Peyer's patch (tissue), 4 donors: ENCODE results near the gene EYS. TPM values are rescaled to one million over a fixed set of nuclear protein-coding genes. Genes with fewer than 3 reads are reported as not detected.
"Not testable (repeated sequence)": the region's sequence is repeated elsewhere in the genome, so short reads cannot be mapped to it uniquely, and the experiment has no call there.

ENCODE experiments used
- DNase-seq, 3 donors: peaks; one replicate each; pipeline ENCODE4 v3.0.0-alpha.2; 2017 to 2019
- H3K27ac ChIP-seq, 4 donors: fragments of 200-600 bp; sonication (generic); one replicate each; pipeline ENCODE4 v1.5.1; 2016 to 2019
- H3K27me3 ChIP-seq, 2 donors: fragments of 200-600 bp; sonication (generic); one replicate each; pipeline ENCODE4 v1.5.1; 2019
- H3K36me3 ChIP-seq, 3 donors: fragments of 200-600 bp; sonication (generic); one replicate each; pipeline ENCODE4 v1.5.1; 2016 to 2019
- H3K4me1 ChIP-seq, 4 donors: fragments of 200-600 bp; sonication (generic); one replicate each; pipeline ENCODE4 v1.5.1; 2016 to 2019
- H3K4me3 ChIP-seq, 4 donors: fragments of 200-600 bp; sonication (generic); 1 replicate in 3 of 4; 2 replicates in 1 of 4; pipeline ENCODE4 v1.5.1; 2016 to 2019; ENCODE audit warnings: mild to moderate bottlenecking in 1 of 4
- H3K9me3 ChIP-seq, 4 donors: fragments of 200-600 bp; sonication (generic); one replicate each; pipeline ENCODE4 v1.5.1; 2016 to 2019; ENCODE audit warnings: mild to moderate bottlenecking in 1 of 4
- CTCF ChIP-seq, 6 experiments: fragments of 450-650 bp in 4 of 6; fragments of 200-600 bp in 2 of 6; sonication (generic) in 1 of 6; IDR thresholded peaks; one replicate each; pipeline ENCODE4 v1.5.1; 2017 to 2019; ENCODE audit warnings: antibody characterized with exemption in 6 of 6, mild to moderate bottlenecking in 3 of 6, moderate library complexity in 1 of 6
- POLR2A ChIP-seq, 2 donors: fragments of 450-650 bp; IDR thresholded peaks; one replicate each; pipeline ENCODE4 v1.5.1; 2017; ENCODE audit warnings: antibody characterized with exemption in 2 of 2, mild to moderate bottlenecking in 2 of 2, moderate library complexity in 2 of 2
- total RNA-seq, 4 donors: library from RNA; depleted of rRNA; stranded (reverse); fragments of >200 nt; gene quantifications; one replicate each; pipeline ENCODE4 v1.1.0, GENCODE V29; 2016

Gene EYS
- total RNA-seq, 4 donors from 2014 or later: 0.13 to 1.5 (median 0.35) TPM; not detected in 1

GRCh38 chr6:63839485-63839884, 1867.5 kb downstream of the EYS start:
- no peak for DNase-seq
- Histone ChIP-seq H3K4me1 (no peaks in the 10 kb centered on the region), H3K4me3 (no peak overlapping the region)

GRCh38 chr6:63828678-63829077, 1878.3 kb downstream of the EYS start:
- H3K4me1 ChIP-seq, H3K36me3 ChIP-seq, DNase-seq, H3K9me3 ChIP-seq, H3K4me3 ChIP-seq, H3K27ac ChIP-seq, H3K27me3 ChIP-seq: not testable (repeated sequence)

More at GRCh38 chr6:63839485-63839884, 1867.5 kb downstream of the EYS start:
- TF ChIP-seq CTCF (IDR thresholded peaks at IDR 0.05) (no peak), POLR2A (IDR thresholded peaks at IDR 0.05) (no peak)
- no peaks in the 10 kb centered on the region for H3K36me3 ChIP-seq
- H3K9me3 ChIP-seq: no peaks in the 10 kb centered on the region
- no peaks in the 10 kb centered on the region for H3K27me3 ChIP-seq
- no peak overlapping the region for H3K27ac ChIP-seq

- H3K9me3 ChIP-seq: no peaks in the 10 kb centered on the region
- TF ChIP-seq CTCF (IDR thresholded peaks at IDR 0.05) (no peak), POLR2A (IDR thresholded peaks at IDR 0.05) (no peak)
- H3K27me3 ChIP-seq: no peaks in the 10 kb centered on the region
- H3K36me3 ChIP-seq: no peaks in the 10 kb centered on the region
- H3K4me1 ChIP-seq: no peaks in the 10 kb centered on the region
- DNase-seq: no peak
- no peak overlapping the region for H3K4me3 ChIP-seq
- no peak overlapping the region for H3K27ac ChIP-seq
Observed at GRCh38 chr6:63824722-63825121, 1882.3 kb downstream of the EYS start.

GRCh38 chr6:63821442-63821841, 1885.6 kb downstream of the EYS start:
- TF ChIP-seq POLR2A (IDR thresholded peaks at IDR 0.05) (no peak), CTCF (IDR thresholded peaks at IDR 0.05) (no peak)
- DNase-seq: no peak
- H3K9me3 ChIP-seq: no peaks in the 10 kb centered on the region
- H3K36me3 ChIP-seq: no peaks in the 10 kb centered on the region
- no peak overlapping the region for H3K4me3 ChIP-seq
- no peaks in the 10 kb centered on the region for H3K4me1 ChIP-seq
- H3K27me3 ChIP-seq: no peaks in the 10 kb centered on the region
- H3K27ac ChIP-seq: no peak overlapping the region

GRCh38 chr6:63819831-63820230, 1887.2 kb downstream of the EYS start:
- DNase-seq: no peak
- Histone ChIP-seq H3K36me3 (no peaks in the 10 kb centered on the region), H3K4me1 (no peaks in the 10 kb centered on the region), H3K4me3 (no peak overlapping the region), H3K9me3 (no peaks in the 10 kb centered on the region), H3K27me3 (no peaks in the 10 kb centered on the region), H3K27ac (no peak overlapping the region)
- TF ChIP-seq POLR2A (IDR thresholded peaks at IDR 0.05): no peak
- TF ChIP-seq CTCF (IDR thresholded peaks at IDR 0.05): no peak

- Histone ChIP-seq H3K36me3 (no peaks in the 10 kb centered on the region), H3K4me3 (no peak overlapping the region), H3K4me1 (no peaks in the 10 kb centered on the region), H3K27me3 (no peaks in the 10 kb centered on the region), H3K9me3 (no peaks in the 10 kb centered on the region), H3K27ac (no peak overlapping the region)
- no peak for TF ChIP-seq POLR2A (IDR thresholded peaks at IDR 0.05)
- TF ChIP-seq CTCF (IDR thresholded peaks at IDR 0.05): no peak
- no peak for DNase-seq
Observed at GRCh38 chr6:63817492-63818050, 1889.5 kb downstream of the EYS start.
